HepG2 (cell line): ENCODE measurements around the gene GPHN. TPM values are rescaled to one million over a fixed set of nuclear protein-coding genes. Genes with fewer than 3 reads are reported as not detected.

Experiments used
- CBX2 ChIP-seq, 2 experiments: fragments of 200-600 bp in 1 of 2; sonication (generic); formaldehyde crosslinking in 1 of 2; IDR thresholded peaks; 2 replicates each; pipeline versions ENCODE4 v1.7.0 to v1.8.1; 2018 to 2022; ENCODE audit warnings: low read depth in 2 of 2, low read length in 1 of 2, mild to moderate bottlenecking in 1 of 2, missing genetic modification reagents in 1 of 2
- EP300 ChIP-seq, 3 experiments: sonication (generic) in 1 of 3; formaldehyde crosslinking in 1 of 3; IDR thresholded peaks; 2 replicates each; pipeline versions ENCODE4 v1.5.1 to v1.6.1; 2011 to 2020; ENCODE audit warnings: low read depth in 2 of 3, low read length in 2 of 3, borderline replicate concordance in 1 of 3, improper control_type of control experiment in 1 of 3, mild to moderate bottlenecking in 1 of 3, missing genetic modification reagents in 1 of 3, moderate library complexity in 1 of 3
- GATAD2A ChIP-seq: IDR thresholded peaks from 2 replicates; pipeline ENCODE4 v1.6.1; 2016
- GLI4 ChIP-seq: sonication (generic); formaldehyde crosslinking; IDR thresholded peaks from 2 replicates; pipeline ENCODE4 v1.5.1; 2020; ENCODE audit warnings: missing genetic modification reagents, mild to moderate bottlenecking, moderate library complexity, borderline replicate concordance
- MBNL3 ChIP-seq: fragments of 250-450 bp; sonication (Bioruptor Pico); conservative IDR thresholded peaks from 2 replicates; pipeline ENCODE4 v1.8.0; 2022; ENCODE audit warnings: mild to moderate bottlenecking, inconsistent platforms
- RBAK ChIP-seq: sonication (generic); formaldehyde crosslinking; IDR thresholded peaks from 2 replicates; pipeline ENCODE4 v1.5.1; 2020; ENCODE audit warnings: mild to moderate bottlenecking, missing genetic modification reagents
- SIN3B ChIP-seq: fragments of 150-350 bp; IDR thresholded peaks from 2 replicates; pipeline ENCODE4 v1.6.1; 2014; ENCODE audit warnings: low read length
- SIX4 ChIP-seq: sonication (generic); formaldehyde crosslinking; IDR thresholded peaks from 2 replicates; pipeline ENCODE4 v1.4.0; 2020; ENCODE audit warnings: missing genetic modification reagents
- SPEN ChIP-seq: sonication (generic); formaldehyde crosslinking; IDR thresholded peaks from 2 replicates; pipeline ENCODE4 v1.5.1; 2020; ENCODE audit warnings: low read depth, mild to moderate bottlenecking, missing genetic modification reagents
- STAG1 ChIP-seq: sonication (generic); formaldehyde crosslinking; IDR thresholded peaks from 2 replicates; pipeline ENCODE4 v1.4.0; 2020; ENCODE audit warnings: missing genetic modification reagents
- TCF7L2 ChIP-seq: IDR thresholded peaks from 2 replicates; pipeline ENCODE4 v1.6.1; 2011; ENCODE audit warnings: mild to moderate bottlenecking, low read depth, low read length, moderate library complexity
- ZKSCAN1 ChIP-seq: fragments of 150-350 bp; IDR thresholded peaks from 2 replicates; pipeline ENCODE4 v1.6.1; 2014; ENCODE audit warnings: low read length
- ZNF143 ChIP-seq: sonication (generic); formaldehyde crosslinking; IDR thresholded peaks from 2 replicates; pipeline ENCODE4 v1.4.0; 2020; ENCODE audit warnings: missing genetic modification reagents
- ZNF431 ChIP-seq: sonication (generic); formaldehyde crosslinking; IDR thresholded peaks from 2 replicates; pipeline ENCODE4 v1.9.0; 2022; ENCODE audit warnings: missing genetic modification reagents, low read depth, mild to moderate bottlenecking, borderline replicate concordance
- ZNF484 ChIP-seq: sonication (generic); formaldehyde crosslinking; IDR thresholded peaks from 2 replicates; pipeline ENCODE4 v1.5.1; 2020; ENCODE audit warnings: mild to moderate bottlenecking, low read depth, missing genetic modification reagents, borderline replicate concordance
- polyA plus RNA-seq, 8 experiments: library from polyadenylated mRNA; depleted of rRNA in 3 of 8; stranded (reverse) in 7 of 8; unstranded in 1 of 8; fragments of >200 nt; fragmentation: Illumina TruSeq in 4 of 8; extraction: Trizol in 4 of 8; gene quantifications; 2 replicates each; pipeline versions ENCODE4 v1.2.1 to v1.2.3, GENCODE V29; 2011 to 2016; ENCODE audit warnings: low read depth in 4 of 8, missing spikeins in 1 of 8, mixed read lengths in 1 of 8; ENCODE audit not compliant: insufficient read depth in 1 of 8
- total RNA-seq, 5 experiments: library from RNA; depleted of rRNA; stranded (reverse); fragments of >200 nt; fragmentation: Illumina TruSeq; extraction: Trizol; gene quantifications; 2 replicates each; pipeline ENCODE4 v1.2.3, GENCODE V29; 2016; ENCODE audit warnings: low read depth in 1 of 5
- TF ChIP-seq, protein P1 (sequence below): sonication (generic); formaldehyde crosslinking; IDR thresholded peaks from 2 replicates; pipeline ENCODE4 v1.4.0; 2020; ENCODE audit warnings: missing genetic modification reagents, borderline replicate concordance
- TF ChIP-seq, protein P2 (sequence below): IDR thresholded peaks from 2 replicates; pipeline ENCODE4 v1.6.1; 2016
- TF ChIP-seq, protein P3 (sequence below): IDR thresholded peaks from 2 replicates; pipeline ENCODE4 v1.4.0; 2020; ENCODE audit warnings: mild to moderate bottlenecking, missing genetic modification reagents
- TF ChIP-seq, protein P4 (sequence below): sonication (generic); formaldehyde crosslinking; IDR thresholded peaks from 2 replicates; pipeline ENCODE4 v1.4.0; 2020; ENCODE audit warnings: missing genetic modification reagents
- TF ChIP-seq, protein P5 (sequence below): fragments of 450-650 bp; IDR thresholded peaks from 2 replicates; pipeline ENCODE4 v1.6.1; 2017

Gene GPHN
- total and polyA plus RNA-seq, 2 of the 13 experiments (the other 11 are each of a cell fraction or from before 2014, with no cell fraction given): 12.7 to 19.2 TPM

DNA sequence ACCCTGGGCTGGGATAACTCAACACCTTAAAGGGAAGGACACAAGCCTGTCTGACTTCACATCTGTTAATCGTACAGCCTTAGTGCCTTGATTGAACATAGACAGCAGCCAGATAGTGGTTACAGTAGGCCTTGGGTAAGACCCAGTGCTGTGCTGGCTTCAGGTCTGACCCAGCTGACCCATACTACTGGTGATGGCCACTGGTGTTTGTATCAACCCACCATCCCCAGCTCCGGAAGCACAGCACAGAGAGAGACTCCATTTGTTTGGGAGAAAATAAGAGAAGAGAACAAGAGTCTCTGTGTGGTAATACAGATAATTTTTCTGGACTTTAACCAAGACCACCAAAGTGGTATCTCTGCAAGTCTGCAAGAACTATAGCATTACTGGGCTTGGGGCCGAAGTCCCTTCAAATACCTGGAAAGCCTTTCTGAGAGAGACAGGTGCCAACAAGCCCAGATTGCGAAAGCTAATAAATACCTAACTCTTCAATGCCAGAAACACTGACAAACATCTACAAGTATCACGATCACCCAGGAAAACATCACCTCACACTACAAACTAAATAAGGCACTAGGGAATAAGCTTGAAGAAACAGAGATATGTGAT is 351.2 kb downstream of the GPHN start (continued):
- TF ChIP-seq, protein P1, sequence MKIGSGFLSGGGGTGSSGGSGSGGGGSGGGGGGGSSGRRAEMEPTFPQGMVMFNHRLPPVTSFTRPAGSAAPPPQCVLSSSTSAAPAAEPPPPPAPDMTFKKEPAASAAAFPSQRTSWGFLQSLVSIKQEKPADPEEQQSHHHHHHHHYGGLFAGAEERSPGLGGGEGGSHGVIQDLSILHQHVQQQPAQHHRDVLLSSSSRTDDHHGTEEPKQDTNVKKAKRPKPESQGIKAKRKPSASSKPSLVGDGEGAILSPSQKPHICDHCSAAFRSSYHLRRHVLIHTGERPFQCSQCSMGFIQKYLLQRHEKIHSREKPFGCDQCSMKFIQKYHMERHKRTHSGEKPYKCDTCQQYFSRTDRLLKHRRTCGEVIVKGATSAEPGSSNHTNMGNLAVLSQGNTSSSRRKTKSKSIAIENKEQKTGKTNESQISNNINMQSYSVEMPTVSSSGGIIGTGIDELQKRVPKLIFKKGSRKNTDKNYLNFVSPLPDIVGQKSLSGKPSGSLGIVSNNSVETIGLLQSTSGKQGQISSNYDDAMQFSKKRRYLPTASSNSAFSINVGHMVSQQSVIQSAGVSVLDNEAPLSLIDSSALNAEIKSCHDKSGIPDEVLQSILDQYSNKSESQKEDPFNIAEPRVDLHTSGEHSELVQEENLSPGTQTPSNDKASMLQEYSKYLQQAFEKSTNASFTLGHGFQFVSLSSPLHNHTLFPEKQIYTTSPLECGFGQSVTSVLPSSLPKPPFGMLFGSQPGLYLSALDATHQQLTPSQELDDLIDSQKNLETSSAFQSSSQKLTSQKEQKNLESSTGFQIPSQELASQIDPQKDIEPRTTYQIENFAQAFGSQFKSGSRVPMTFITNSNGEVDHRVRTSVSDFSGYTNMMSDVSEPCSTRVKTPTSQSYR (CRISPR knock-in tag): no peak
- TF ChIP-seq, protein P2, sequence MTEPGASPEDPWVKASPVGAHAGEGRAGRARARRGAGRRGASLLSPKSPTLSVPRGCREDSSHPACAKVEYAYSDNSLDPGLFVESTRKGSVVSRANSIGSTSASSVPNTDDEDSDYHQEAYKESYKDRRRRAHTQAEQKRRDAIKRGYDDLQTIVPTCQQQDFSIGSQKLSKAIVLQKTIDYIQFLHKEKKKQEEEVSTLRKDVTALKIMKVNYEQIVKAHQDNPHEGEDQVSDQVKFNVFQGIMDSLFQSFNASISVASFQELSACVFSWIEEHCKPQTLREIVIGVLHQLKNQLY (CRISPR knock-in tag): no peak
- TF ChIP-seq SPEN (CRISPR knock-in tag) (no peak), TCF7L2 (no peak), SIX4 (CRISPR knock-in tag) (no peak), ZNF484 (CRISPR knock-in tag) (no peak), STAG1 (CRISPR knock-in tag) (no peak), MBNL3 (CRISPR knock-in tag) (no peak), ZNF143 (no peak), ZKSCAN1 (no peak), CBX2 (IDR thresholded peaks at IDR 0.05; ENCODE audit: low read depth, low read length) (no peak), CBX2 (CRISPR knock-in tag; IDR thresholded peaks at IDR 0.05; ENCODE audit: low read depth) (no peak), GLI4 (CRISPR knock-in tag) (no peak), SIN3B (no peak), RBAK (no peak), GATAD2A (CRISPR knock-in tag) (no peak), EP300 (IDR thresholded peaks at IDR 0.05; ENCODE audit: low read depth in 2 of 2, low read length in 2 of 2) (peak in 1 of 2 experiments; percentile 47; a peak in 1 of 4 replicates), EP300 (CRISPR knock-in tag; IDR thresholded peaks at IDR 0.05; ENCODE audit: borderline replicate concordance) (no peak), ZNF431 (CRISPR knock-in tag) (no peak)
- TF ChIP-seq, protein P3, sequence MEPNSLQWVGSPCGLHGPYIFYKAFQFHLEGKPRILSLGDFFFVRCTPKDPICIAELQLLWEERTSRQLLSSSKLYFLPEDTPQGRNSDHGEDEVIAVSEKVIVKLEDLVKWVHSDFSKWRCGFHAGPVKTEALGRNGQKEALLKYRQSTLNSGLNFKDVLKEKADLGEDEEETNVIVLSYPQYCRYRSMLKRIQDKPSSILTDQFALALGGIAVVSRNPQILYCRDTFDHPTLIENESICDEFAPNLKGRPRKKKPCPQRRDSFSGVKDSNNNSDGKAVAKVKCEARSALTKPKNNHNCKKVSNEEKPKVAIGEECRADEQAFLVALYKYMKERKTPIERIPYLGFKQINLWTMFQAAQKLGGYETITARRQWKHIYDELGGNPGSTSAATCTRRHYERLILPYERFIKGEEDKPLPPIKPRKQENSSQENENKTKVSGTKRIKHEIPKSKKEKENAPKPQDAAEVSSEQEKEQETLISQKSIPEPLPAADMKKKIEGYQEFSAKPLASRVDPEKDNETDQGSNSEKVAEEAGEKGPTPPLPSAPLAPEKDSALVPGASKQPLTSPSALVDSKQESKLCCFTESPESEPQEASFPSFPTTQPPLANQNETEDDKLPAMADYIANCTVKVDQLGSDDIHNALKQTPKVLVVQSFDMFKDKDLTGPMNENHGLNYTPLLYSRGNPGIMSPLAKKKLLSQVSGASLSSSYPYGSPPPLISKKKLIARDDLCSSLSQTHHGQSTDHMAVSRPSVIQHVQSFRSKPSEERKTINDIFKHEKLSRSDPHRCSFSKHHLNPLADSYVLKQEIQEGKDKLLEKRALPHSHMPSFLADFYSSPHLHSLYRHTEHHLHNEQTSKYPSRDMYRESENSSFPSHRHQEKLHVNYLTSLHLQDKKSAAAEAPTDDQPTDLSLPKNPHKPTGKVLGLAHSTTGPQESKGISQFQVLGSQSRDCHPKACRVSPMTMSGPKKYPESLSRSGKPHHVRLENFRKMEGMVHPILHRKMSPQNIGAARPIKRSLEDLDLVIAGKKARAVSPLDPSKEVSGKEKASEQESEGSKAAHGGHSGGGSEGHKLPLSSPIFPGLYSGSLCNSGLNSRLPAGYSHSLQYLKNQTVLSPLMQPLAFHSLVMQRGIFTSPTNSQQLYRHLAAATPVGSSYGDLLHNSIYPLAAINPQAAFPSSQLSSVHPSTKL (CRISPR knock-in tag): peak; percentile 50
- TF ChIP-seq, protein P4, sequence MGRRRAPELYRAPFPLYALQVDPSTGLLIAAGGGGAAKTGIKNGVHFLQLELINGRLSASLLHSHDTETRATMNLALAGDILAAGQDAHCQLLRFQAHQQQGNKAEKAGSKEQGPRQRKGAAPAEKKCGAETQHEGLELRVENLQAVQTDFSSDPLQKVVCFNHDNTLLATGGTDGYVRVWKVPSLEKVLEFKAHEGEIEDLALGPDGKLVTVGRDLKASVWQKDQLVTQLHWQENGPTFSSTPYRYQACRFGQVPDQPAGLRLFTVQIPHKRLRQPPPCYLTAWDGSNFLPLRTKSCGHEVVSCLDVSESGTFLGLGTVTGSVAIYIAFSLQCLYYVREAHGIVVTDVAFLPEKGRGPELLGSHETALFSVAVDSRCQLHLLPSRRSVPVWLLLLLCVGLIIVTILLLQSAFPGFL (CRISPR knock-in tag): no peak
- TF ChIP-seq, protein P5, sequence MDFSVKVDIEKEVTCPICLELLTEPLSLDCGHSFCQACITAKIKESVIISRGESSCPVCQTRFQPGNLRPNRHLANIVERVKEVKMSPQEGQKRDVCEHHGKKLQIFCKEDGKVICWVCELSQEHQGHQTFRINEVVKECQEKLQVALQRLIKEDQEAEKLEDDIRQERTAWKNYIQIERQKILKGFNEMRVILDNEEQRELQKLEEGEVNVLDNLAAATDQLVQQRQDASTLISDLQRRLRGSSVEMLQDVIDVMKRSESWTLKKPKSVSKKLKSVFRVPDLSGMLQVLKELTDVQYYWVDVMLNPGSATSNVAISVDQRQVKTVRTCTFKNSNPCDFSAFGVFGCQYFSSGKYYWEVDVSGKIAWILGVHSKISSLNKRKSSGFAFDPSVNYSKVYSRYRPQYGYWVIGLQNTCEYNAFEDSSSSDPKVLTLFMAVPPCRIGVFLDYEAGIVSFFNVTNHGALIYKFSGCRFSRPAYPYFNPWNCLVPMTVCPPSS: no peak
